ENCODE results near the gene CENPO. TPM values are rescaled to one million over a fixed set of nuclear protein-coding genes. Genes with fewer than 3 reads are reported as not detected.

CENPO gene
- total RNA-seq, 1 donor from 2014 or later: 13.4 TPM

GRCh38 chr2:24840962-24841945, 48.0 kb downstream of the CENPO start:
- Mint-ChIP-seq H3K9me3 (no peaks in the 10 kb centered on the region), H3K4me1 (no peaks in the 10 kb centered on the region), H3K27ac (no peak overlapping the region), H3K36me3 (ENCODE audit: low read depth) (peaks cover 75% of the 10 kb centered on the region), H3K27me3 (no peaks in the 10 kb centered on the region), H3K4me3 (no peak overlapping the region)
- no peak for TF ChIP-seq CTCF (IDR thresholded peaks at IDR 0.05)
- ChIA-PET CTCF (interaction anchor here (0.9 kb wide), 1 partner anchor 13 kb away, joined by 3 read pairs; no protein-coding TSS in a partner anchor), POLR2A (no interaction called here)
- intact Hi-C loops (cut with micrococcal nuclease): no loop called here
- ATAC-seq (ENCODE audit: low read depth): no peak
- DNase-seq: no peak

GRCh38 chr2:24842081-24843050, 49.1 kb downstream of the CENPO start:
- peaks cover 73% of the 10 kb centered on the region for H3K36me3 Mint-ChIP-seq (ENCODE audit: low read depth)
- TF ChIP-seq CTCF (IDR thresholded peaks at IDR 0.05): no peak
- H3K4me3 Mint-ChIP-seq: no peak overlapping the region
- no peaks in the 10 kb centered on the region for H3K9me3 Mint-ChIP-seq
- ChIA-PET CTCF (interaction anchor here (0.9 kb wide), 1 partner anchor 14 kb away, joined by 3 read pairs; no protein-coding TSS in a partner anchor), POLR2A (no interaction called here)
- H3K27me3 Mint-ChIP-seq: no peaks in the 10 kb centered on the region
- intact Hi-C loops (cut with micrococcal nuclease): no loop called here
- H3K27ac Mint-ChIP-seq: no peak overlapping the region
- no peaks in the 10 kb centered on the region for H3K4me1 Mint-ChIP-seq
- DNase-seq: no peak
- no peak for ATAC-seq (ENCODE audit: low read depth)

GRCh38 chr2:24843330-24843860, 50.2 kb downstream of the CENPO start:
- intact Hi-C loops (cut with micrococcal nuclease): no loop called here
- Mint-ChIP-seq H3K4me1 (no peaks in the 10 kb centered on the region), H3K36me3 (ENCODE audit: low read depth) (peaks cover 66% of the 10 kb centered on the region), H3K27me3 (no peaks in the 10 kb centered on the region), H3K27ac (no peak overlapping the region), H3K9me3 (no peaks in the 10 kb centered on the region), H3K4me3 (no peak overlapping the region)
- TF ChIP-seq CTCF (IDR thresholded peaks at IDR 0.05): no peak
- POLR2A ChIA-PET: no interaction called here
- DNase-seq (no peak), ATAC-seq (ENCODE audit: low read depth) (no peak)
- CTCF ChIA-PET: no interaction called here

GRCh38 chr2:24844023-24844685, 50.9 kb downstream of the CENPO start:
- intact Hi-C loops (cut with micrococcal nuclease): no loop called here

More at GRCh38 chr2:24844023-24844685, 50.9 kb downstream of the CENPO start:
- no peak overlapping the region for H3K27ac Mint-ChIP-seq
- ChIA-PET CTCF (no interaction called here), POLR2A (no interaction called here)
- peaks cover 62% of the 10 kb centered on the region for H3K36me3 Mint-ChIP-seq (ENCODE audit: low read depth)
- TF ChIP-seq CTCF (IDR thresholded peaks at IDR 0.05): no peak
- H3K27me3 Mint-ChIP-seq: no peaks in the 10 kb centered on the region
- no peak overlapping the region for H3K4me3 Mint-ChIP-seq
- no peaks in the 10 kb centered on the region for H3K9me3 Mint-ChIP-seq
- DNase-seq: no peak
- no peaks in the 10 kb centered on the region for H3K4me1 Mint-ChIP-seq
- ATAC-seq (ENCODE audit: low read depth): no peak

All from activated B cell treated with CpG ODN at 0.5 μM for 24 hours (primary cell).